Measurements from ENCODE around the gene CHD5. TPM values are rescaled to one million over a fixed set of nuclear protein-coding genes. Genes with fewer than 3 reads are reported as not detected.

CHD5 gene
- total RNA-seq, 1 donor = under 0.01 TPM

DNA sequence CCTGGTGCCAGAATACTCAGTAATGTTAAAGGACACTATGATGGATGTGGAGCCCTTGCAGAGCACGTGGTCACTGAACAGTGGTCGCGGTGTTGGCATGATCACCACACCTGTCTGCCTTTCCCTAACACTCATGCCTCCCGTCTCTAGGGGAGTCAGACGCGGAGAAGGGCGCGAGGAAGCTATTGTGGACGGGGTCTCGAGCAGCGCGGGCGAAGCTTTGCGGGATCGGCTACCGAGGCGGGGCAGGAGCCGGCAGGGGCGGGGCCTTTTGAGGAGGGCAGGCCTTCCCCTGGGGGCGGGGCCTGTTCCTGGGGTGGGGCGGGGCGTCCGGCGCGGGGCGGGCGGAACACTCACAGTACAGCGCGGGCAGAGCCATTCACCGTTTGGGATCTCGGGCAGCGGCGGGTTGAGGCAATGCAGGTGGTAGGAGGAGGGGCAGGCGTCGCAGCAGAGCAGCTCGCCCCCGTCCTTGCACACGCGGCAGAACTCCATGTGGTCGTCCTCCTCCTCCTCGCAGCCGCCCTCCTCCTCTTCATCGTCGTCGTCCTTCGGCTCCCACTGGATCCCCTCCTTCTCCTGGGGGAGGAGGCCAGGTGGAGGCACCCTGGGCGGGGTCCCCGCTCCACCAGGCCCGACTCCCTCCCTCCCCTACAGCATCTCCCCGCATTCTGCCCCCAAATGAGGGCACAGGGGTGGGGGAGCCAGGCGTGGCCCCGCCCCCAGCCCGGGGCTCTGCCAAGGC is 31.5 kb downstream of the CHD5 start:
- TF ChIP-seq, protein P1, sequence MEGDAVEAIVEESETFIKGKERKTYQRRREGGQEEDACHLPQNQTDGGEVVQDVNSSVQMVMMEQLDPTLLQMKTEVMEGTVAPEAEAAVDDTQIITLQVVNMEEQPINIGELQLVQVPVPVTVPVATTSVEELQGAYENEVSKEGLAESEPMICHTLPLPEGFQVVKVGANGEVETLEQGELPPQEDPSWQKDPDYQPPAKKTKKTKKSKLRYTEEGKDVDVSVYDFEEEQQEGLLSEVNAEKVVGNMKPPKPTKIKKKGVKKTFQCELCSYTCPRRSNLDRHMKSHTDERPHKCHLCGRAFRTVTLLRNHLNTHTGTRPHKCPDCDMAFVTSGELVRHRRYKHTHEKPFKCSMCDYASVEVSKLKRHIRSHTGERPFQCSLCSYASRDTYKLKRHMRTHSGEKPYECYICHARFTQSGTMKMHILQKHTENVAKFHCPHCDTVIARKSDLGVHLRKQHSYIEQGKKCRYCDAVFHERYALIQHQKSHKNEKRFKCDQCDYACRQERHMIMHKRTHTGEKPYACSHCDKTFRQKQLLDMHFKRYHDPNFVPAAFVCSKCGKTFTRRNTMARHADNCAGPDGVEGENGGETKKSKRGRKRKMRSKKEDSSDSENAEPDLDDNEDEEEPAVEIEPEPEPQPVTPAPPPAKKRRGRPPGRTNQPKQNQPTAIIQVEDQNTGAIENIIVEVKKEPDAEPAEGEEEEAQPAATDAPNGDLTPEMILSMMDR (IDR thresholded peaks at IDR 0.05; ENCODE audit: extremely low read depth, low read depth, low read length) = no peak
- Histone ChIP-seq H4K20me1 (ENCODE audit: insufficient read depth, low read length) (no peaks in the 10 kb centered on the region), H3K4me3 (ENCODE audit: insufficient read depth, low read length) (no peak overlapping the region), H3K27ac (ENCODE audit: low read depth, low read length) (no peak overlapping the region), H3K4me2 (ENCODE audit: insufficient read depth, low read length) (no peak overlapping the region), H3K79me2 (ENCODE audit: insufficient read depth, low read length) (no peaks in the 10 kb centered on the region), H3K36me3 (ENCODE audit: insufficient read depth, low read length) (no peaks in the 10 kb centered on the region), H3K27me3 (ENCODE audit: insufficient read depth, low read length) (peaks cover 8% of the 10 kb centered on the region), H3K4me1 (ENCODE audit: insufficient read depth, low read length) (no peaks in the 10 kb centered on the region), H2AFZ (ENCODE audit: low read length) (no peak overlapping the region), H3K9me3 (ENCODE audit: low read depth, low read length) (no peaks in the 10 kb centered on the region)
- peak; percentile 96 for DNase-seq (ENCODE audit: insufficient read length, low spot score, missing footprints)

DNA sequence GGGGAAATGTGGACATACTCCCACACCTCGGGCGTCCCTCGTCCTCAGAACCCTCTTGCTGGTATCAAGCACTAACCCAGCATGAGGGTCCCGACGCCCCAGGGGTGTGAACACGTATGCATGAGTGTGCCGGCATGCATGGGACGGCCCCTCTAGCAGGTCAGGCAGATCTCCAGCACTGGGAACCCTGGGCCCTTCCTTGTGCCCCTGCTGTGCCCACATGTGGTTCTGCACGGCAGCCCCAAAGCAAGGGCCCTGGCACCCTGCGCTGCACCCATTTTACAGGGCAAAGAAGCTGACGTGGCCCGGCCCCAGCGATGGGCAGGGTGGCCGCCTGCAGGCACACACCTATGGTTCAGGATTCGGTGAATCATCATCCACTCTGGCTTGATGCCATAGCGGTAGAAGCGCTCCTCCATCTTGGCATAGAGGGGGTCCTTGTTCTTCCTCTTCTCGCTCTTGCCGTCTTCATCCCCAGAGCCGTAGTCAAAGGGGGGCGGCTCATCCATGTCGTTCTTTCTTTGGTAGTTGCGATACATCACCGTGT is 34.2 kb downstream of the CHD5 start:
- H3K36me3 ChIP-seq (ENCODE audit: insufficient read depth, low read length) = no peaks in the 10 kb centered on the region
- no peak overlapping the region for H3K4me2 ChIP-seq (ENCODE audit: insufficient read depth, low read length)
- H4K20me1 ChIP-seq (ENCODE audit: insufficient read depth, low read length) = no peaks in the 10 kb centered on the region
- H3K4me1 ChIP-seq (ENCODE audit: insufficient read depth, low read length) = no peaks in the 10 kb centered on the region
- peaks cover 8% of the 10 kb centered on the region for H3K27me3 ChIP-seq (ENCODE audit: insufficient read depth, low read length)
- H3K9me3 ChIP-seq (ENCODE audit: low read depth, low read length) = no peaks in the 10 kb centered on the region
- no peak for DNase-seq (ENCODE audit: insufficient read length, low spot score, missing footprints)
- H2AFZ ChIP-seq (ENCODE audit: low read length) = no peak overlapping the region
- TF ChIP-seq, protein P1 (IDR thresholded peaks at IDR 0.05; ENCODE audit: extremely low read depth, low read depth, low read length) = no peak
- H3K4me3 ChIP-seq (ENCODE audit: insufficient read depth, low read length) = no peak overlapping the region
- no peak overlapping the region for H3K27ac ChIP-seq (ENCODE audit: low read depth, low read length)
- H3K79me2 ChIP-seq (ENCODE audit: insufficient read depth, low read length) = no peaks in the 10 kb centered on the region

DNA sequence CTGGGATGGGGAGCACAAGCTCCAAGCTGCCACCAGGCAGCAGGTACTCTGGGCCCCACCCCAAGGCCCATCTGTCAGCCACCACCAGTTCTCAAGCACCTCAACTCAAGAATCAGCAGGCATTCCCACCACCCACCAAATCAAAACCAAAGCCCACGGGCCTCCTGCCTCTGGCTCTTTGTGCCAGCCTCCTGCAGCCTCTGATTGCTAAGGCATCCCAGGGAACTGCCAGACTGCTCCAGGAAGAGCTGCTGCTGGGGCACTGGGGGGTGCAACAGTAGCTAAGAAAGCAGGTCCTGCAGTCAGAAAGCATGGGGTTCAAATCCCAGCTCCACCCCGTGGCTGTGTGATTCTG is 34.7 kb downstream of the CHD5 start:
- no peaks in the 10 kb centered on the region for H3K36me3 ChIP-seq (ENCODE audit: insufficient read depth, low read length)
- no peaks in the 10 kb centered on the region for H4K20me1 ChIP-seq (ENCODE audit: insufficient read depth, low read length)
- peaks cover 8% of the 10 kb centered on the region for H3K27me3 ChIP-seq (ENCODE audit: insufficient read depth, low read length)
- no peaks in the 10 kb centered on the region for H3K79me2 ChIP-seq (ENCODE audit: insufficient read depth, low read length)
- no peak overlapping the region for H3K4me3 ChIP-seq (ENCODE audit: insufficient read depth, low read length)
- H3K9me3 ChIP-seq (ENCODE audit: low read depth, low read length) = no peaks in the 10 kb centered on the region
- no peaks in the 10 kb centered on the region for H3K4me1 ChIP-seq (ENCODE audit: insufficient read depth, low read length)
- no peak for DNase-seq (ENCODE audit: insufficient read length, low spot score, missing footprints)
- H3K27ac ChIP-seq (ENCODE audit: low read depth, low read length) = no peak overlapping the region
- no peak overlapping the region for H3K4me2 ChIP-seq (ENCODE audit: insufficient read depth, low read length)
- no peak overlapping the region for H2AFZ ChIP-seq (ENCODE audit: low read length)
- TF ChIP-seq, protein P1 (IDR thresholded peaks at IDR 0.05; ENCODE audit: extremely low read depth, low read depth, low read length) = no peak

DNA sequence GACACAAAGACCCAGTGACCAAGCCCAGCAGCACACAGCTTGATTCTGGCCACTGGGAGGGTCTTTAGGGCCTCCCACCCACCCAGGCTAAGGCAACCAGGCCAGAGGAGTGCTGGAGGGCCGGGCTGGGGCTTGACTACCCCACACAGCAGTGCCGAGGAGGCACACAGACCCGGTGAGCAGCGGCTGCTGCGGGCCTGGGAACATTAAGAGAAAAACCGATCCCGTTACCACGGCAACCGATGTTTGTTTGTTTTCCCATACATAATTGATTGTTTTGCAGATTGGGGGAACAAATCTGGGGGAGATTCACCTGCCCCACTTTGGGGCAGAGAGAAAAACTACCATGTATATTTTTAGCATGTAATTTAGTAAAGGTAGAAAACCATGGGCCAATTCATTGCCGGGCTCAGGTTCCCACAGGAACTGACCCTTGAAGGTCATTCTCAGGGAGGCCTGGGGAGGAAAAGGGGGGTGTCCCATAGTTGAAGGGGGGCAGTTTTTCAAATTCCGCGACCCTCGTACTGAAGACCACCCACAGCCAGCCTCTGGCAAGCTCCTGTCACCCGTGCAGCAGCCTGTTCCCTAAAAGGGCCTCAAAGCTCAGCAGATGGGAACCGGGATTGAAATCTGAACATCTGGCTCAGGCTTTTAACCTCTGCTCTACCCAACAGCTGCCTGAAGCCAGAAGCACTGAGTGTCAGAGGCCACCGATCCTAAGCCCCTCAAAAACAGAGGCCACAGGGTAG is 35.3 kb downstream of the CHD5 start:
- no peaks in the 10 kb centered on the region for H3K9me3 ChIP-seq (ENCODE audit: low read depth, low read length)
- H3K4me3 ChIP-seq (ENCODE audit: insufficient read depth, low read length) = no peak overlapping the region
- no peak overlapping the region for H3K4me2 ChIP-seq (ENCODE audit: insufficient read depth, low read length)
- H3K4me1 ChIP-seq (ENCODE audit: insufficient read depth, low read length) = no peaks in the 10 kb centered on the region
- DNase-seq (ENCODE audit: insufficient read length, low spot score, missing footprints) = no peak
- H3K27ac ChIP-seq (ENCODE audit: low read depth, low read length) = no peak overlapping the region
- peaks cover 8% of the 10 kb centered on the region for H3K27me3 ChIP-seq (ENCODE audit: insufficient read depth, low read length)
- H3K36me3 ChIP-seq (ENCODE audit: insufficient read depth, low read length) = no peaks in the 10 kb centered on the region
- H2AFZ ChIP-seq (ENCODE audit: low read length) = no peak overlapping the region
- H4K20me1 ChIP-seq (ENCODE audit: insufficient read depth, low read length) = no peaks in the 10 kb centered on the region
- no peaks in the 10 kb centered on the region for H3K79me2 ChIP-seq (ENCODE audit: insufficient read depth, low read length)
- TF ChIP-seq, protein P1 (IDR thresholded peaks at IDR 0.05; ENCODE audit: extremely low read depth, low read depth, low read length) = no peak

Measured in osteoblast (primary cell).